ENCODE results near the gene BRWD1. TPM values are rescaled to one million over a fixed set of nuclear protein-coding genes. Genes with fewer than 3 reads are reported as not detected.

Gene BRWD1
- total RNA-seq, 4 donors from 2014 or later: 63.8 to 281 (median 103) TPM

DNA sequence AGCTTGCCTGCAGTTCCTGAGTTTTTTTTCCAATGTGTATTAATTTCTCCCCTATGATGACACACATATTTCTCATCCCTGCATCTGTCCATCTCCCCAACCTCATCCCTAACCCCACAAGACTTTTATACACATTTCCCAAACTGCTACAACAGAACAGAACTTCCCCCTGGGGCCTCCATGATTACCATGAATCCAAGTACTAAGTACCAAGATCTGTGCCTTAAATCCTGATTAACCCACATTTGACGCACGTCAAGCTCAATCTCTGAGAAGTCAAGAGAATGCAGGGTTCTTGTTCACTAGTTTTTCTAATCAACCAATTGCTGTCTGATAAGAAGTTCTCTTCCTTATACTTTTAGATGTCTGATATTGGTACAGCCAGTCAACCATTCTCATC, 25.8 kb upstream of the BRWD1 start:
- no peaks in the 10 kb centered on the region for H3K9me3 ChIP-seq
- no peak for DNase-seq
- WGBS, 2 donors (ENCODE audit: low coverage in 1 of 2): 95% methylated on average over 2 of the region's 2 CpGs; no CpG with 5 or more reads in 1 of the 2 donors
- no peak for TF ChIP-seq POLR2AphosphoS5 (IDR thresholded peaks at IDR 0.05)
- no peaks in the 10 kb centered on the region for H3K4me1 ChIP-seq
- in situ Hi-C loops (cut with MboI; ENCODE audit: low pct_ligation_motif_present in 1 of 4, low pct_unique_long_range_greater_than_20kb in 1 of 4, low sequenced_read_pairs in 3 of 4) (no loop called here), intact Hi-C loops (cut with DNase I; ENCODE audit: low total_unique reads) (no loop called here)
- no peaks in the 10 kb centered on the region for H3K27me3 ChIP-seq
- peaks cover 0 to 18% (median 9%) of the 10 kb centered on the region in 4 donors for H3K36me3 ChIP-seq
- no peak overlapping the region for H3K4me3 ChIP-seq
- H3K27ac ChIP-seq: no peak overlapping the region

DNA sequence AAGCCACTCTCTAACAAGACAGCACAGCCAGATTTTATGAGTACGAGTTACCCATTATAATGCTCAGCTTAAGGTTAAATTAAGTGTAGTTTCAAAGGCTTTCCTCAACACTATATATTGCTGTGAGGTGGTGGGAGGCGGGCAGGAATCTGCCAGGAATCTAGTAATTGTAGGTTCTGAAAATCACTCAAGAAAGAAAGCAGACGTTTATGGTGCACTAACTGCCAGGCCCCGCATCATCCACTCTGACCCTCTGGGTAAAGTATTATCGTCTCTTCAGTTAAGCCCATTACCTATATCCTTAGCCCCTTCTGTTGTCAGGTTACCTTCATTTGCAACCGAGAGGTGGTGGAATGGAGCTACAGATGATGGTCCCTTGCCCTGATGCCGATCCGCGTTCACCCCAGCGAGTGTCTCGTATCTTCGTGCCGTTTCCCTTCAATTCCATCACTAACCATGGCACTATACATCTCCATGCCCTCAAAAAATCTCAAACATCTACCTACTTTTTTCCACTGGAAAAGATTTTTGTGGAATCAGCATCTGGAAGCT, 23.1 kb upstream of the BRWD1 start:
- H3K36me3 ChIP-seq: peaks cover 0 to 3% (median 0%) of the 10 kb centered on the region in 4 donors
- H3K4me3 ChIP-seq: no peak overlapping the region
- no peak for TF ChIP-seq EP300 (IDR thresholded peaks at IDR 0.05; ENCODE audit: low read depth)
- TF ChIP-seq, protein P1, sequence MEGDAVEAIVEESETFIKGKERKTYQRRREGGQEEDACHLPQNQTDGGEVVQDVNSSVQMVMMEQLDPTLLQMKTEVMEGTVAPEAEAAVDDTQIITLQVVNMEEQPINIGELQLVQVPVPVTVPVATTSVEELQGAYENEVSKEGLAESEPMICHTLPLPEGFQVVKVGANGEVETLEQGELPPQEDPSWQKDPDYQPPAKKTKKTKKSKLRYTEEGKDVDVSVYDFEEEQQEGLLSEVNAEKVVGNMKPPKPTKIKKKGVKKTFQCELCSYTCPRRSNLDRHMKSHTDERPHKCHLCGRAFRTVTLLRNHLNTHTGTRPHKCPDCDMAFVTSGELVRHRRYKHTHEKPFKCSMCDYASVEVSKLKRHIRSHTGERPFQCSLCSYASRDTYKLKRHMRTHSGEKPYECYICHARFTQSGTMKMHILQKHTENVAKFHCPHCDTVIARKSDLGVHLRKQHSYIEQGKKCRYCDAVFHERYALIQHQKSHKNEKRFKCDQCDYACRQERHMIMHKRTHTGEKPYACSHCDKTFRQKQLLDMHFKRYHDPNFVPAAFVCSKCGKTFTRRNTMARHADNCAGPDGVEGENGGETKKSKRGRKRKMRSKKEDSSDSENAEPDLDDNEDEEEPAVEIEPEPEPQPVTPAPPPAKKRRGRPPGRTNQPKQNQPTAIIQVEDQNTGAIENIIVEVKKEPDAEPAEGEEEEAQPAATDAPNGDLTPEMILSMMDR (IDR thresholded peaks at IDR 0.05): no peak
- TF ChIP-seq POLR2AphosphoS5 (IDR thresholded peaks at IDR 0.05): no peak
- TF ChIP-seq POLR2A (IDR thresholded peaks at IDR 0.05): no peak
- H3K27ac ChIP-seq: no peak overlapping the region
- 69 to 83% methylated on average over 5 to 13 of the region's 13 CpGs for WGBS, 2 donors (ENCODE audit: low coverage in 1 of 2)
- intact Hi-C loops (cut with DNase I; ENCODE audit: low total_unique reads): no loop called here
- no peaks in the 10 kb centered on the region for H3K27me3 ChIP-seq
- H3K4me1 ChIP-seq: peaks cover 0 to 4% (median 0%) of the 10 kb centered on the region in 4 donors
- no peaks in the 10 kb centered on the region for H3K9me3 ChIP-seq
- in situ Hi-C loops (cut with MboI; ENCODE audit: low pct_ligation_motif_present in 1 of 4, low pct_unique_long_range_greater_than_20kb in 1 of 4, low sequenced_read_pairs in 3 of 4): no loop called here
- no peak for DNase-seq

DNA sequence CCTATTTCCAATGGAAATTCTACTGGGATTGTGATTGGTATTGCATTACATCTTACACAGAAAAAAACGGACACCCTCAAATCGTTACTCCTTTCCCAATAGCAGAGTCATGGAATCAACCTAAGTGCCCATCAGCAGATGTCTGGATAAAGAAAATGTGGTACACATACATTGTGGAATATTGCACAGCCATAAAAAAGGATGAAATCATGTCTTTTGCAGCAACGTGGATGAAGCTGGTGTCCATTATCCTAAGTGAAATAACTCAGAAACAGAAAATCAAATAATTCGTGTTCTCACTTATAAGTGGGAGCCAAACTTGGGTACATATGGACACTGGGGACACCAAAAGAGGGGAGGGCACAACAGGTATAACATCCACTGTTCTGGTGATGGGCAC, 21.2 kb upstream of the BRWD1 start:
- Histone ChIP-seq H3K36me3 (no peaks in the 10 kb centered on the region), H3K27me3 (no peaks in the 10 kb centered on the region), H3K4me1 (peaks cover 0 to 4% (median 0%) of the 10 kb centered on the region in 4 donors), H3K4me3 (no peak overlapping the region), H3K9me3 (no peaks in the 10 kb centered on the region), H3K27ac (no peak overlapping the region)
- intact Hi-C loops (cut with DNase I; ENCODE audit: low total_unique reads) (no loop called here), in situ Hi-C loops (cut with MboI; ENCODE audit: low pct_ligation_motif_present in 1 of 4, low pct_unique_long_range_greater_than_20kb in 1 of 4, low sequenced_read_pairs in 3 of 4) (no loop called here)
- WGBS, 2 donors (ENCODE audit: low coverage in 1 of 2): 90 to 94% methylated on average over 4 of the region's 4 CpGs
- DNase-seq: no peak
- TF ChIP-seq POLR2AphosphoS5 (IDR thresholded peaks at IDR 0.05): no peak
- no peak for TF ChIP-seq POLR2A (IDR thresholded peaks at IDR 0.05)
- no peak for TF ChIP-seq EP300 (IDR thresholded peaks at IDR 0.05; ENCODE audit: low read depth)
- TF ChIP-seq, protein P1 (IDR thresholded peaks at IDR 0.05): no peak

DNA sequence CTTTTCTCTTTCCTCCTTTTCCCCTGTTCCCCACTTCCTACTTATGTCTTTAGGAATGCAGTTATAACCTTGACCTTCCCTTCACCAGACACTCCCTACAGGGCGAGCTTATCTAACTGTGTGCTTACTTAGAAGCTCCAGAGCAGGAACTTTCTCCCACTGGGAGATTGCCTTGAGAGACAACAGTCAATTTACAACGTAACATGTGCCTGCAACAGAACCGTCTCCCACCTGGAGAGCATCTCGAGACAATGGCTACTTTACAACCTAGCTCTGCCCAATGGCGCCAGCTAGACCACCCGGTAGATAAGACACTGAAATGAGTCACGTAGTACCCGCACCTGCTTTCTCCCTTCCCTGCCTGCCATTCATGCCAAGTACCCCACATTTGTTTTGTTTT, 18.7 kb upstream of the BRWD1 start:
- in situ Hi-C loops (cut with MboI; ENCODE audit: low pct_ligation_motif_present in 1 of 4, low pct_unique_long_range_greater_than_20kb in 1 of 4, low sequenced_read_pairs in 3 of 4): no loop called here
- no peaks in the 10 kb centered on the region for H3K36me3 ChIP-seq
- DNase-seq: no peak
- intact Hi-C loops (cut with DNase I; ENCODE audit: low total_unique reads): no loop called here
- H3K27me3 ChIP-seq: no peaks in the 10 kb centered on the region
- WGBS, 2 donors (ENCODE audit: low coverage in 1 of 2): 52 to 60% methylated on average over 5 to 8 of the region's 8 CpGs
- H3K4me3 ChIP-seq: no peak overlapping the region
- no peak overlapping the region for H3K27ac ChIP-seq
- peaks cover 0 to 4% (median 0%) of the 10 kb centered on the region in 4 donors for H3K4me1 ChIP-seq
- TF ChIP-seq EP300 (IDR thresholded peaks at IDR 0.05; ENCODE audit: low read depth) (no peak), POLR2A (IDR thresholded peaks at IDR 0.05) (no peak)
- TF ChIP-seq, protein P1 (IDR thresholded peaks at IDR 0.05): no peak
- H3K9me3 ChIP-seq: no peaks in the 10 kb centered on the region

DNA sequence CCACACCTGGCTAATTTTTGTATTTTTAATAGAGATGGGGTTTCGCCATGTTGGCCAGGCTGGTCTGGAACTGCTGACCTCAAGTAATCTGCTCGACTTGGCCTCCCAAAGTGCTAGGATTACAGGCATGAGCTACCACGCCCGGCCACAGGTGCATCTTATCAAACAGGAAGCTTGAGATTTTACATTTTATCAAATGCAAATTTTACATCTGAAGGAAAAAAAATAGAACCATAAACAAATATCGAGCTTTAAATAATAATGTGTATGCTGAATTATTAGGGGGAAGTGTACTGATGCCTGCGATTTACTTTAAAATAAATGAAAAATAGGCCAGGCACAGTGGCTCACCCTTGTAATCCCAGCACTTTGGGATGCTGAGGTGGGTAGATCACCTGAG, 16.6 kb upstream of the BRWD1 start:
- Histone ChIP-seq H3K36me3 (no peaks in the 10 kb centered on the region), H3K4me3 (no peak overlapping the region), H3K9me3 (no peaks in the 10 kb centered on the region), H3K27ac (no peak overlapping the region), H3K4me1 (peaks cover 0 to 4% (median 0%) of the 10 kb centered on the region in 4 donors), H3K27me3 (no peaks in the 10 kb centered on the region)
- intact Hi-C loops (cut with DNase I; ENCODE audit: low total_unique reads) (no loop called here), in situ Hi-C loops (cut with MboI; ENCODE audit: low pct_ligation_motif_present in 1 of 4, low pct_unique_long_range_greater_than_20kb in 1 of 4, low sequenced_read_pairs in 3 of 4) (no loop called here)
- TF ChIP-seq POLR2AphosphoS5 (IDR thresholded peaks at IDR 0.05): no peak
- TF ChIP-seq, protein P1 (IDR thresholded peaks at IDR 0.05): no peak
- no peak for TF ChIP-seq EP300 (IDR thresholded peaks at IDR 0.05; ENCODE audit: low read depth)
- TF ChIP-seq POLR2A (IDR thresholded peaks at IDR 0.05): no peak
- DNase-seq: no peak
- 67 to 70% methylated on average over 6 of the region's 6 CpGs for WGBS, 2 donors (ENCODE audit: low coverage in 1 of 2)

All from transverse colon (tissue), 4 donors.